HEK293T (cell line): ENCODE measurements around the gene DHX40.
"Not testable (repeated sequence)": the region's sequence is repeated elsewhere in the genome, so short reads cannot be mapped to it uniquely, and the experiment has no call there.

Experiments used
- CTCF ChIA-PET: fragments of 350-600 bp; formaldehyde crosslinking; extraction: SDS; loops from one replicate; lab custom pipeline; 2021; ENCODE audit warnings: antibody characterized with exemption, inconsistent platforms; lab: Yijun Ruan, JAX
- POLR2A ChIA-PET: fragments of 350-600 bp; formaldehyde crosslinking; extraction: SDS; loops from one replicate; lab custom pipeline; 2020; ENCODE audit warnings: antibody characterized with exemption, inconsistent platforms; lab: Yijun Ruan, JAX
- DNase-seq: peaks from one replicate; pipeline ENCODE4 v3.0.0; 2012; ENCODE audit warnings: mixed read lengths; ENCODE audit errors: extremely low spot score
- ARNT ChIP-seq: fragments of 450-650 bp; IDR thresholded peaks from 2 replicates; pipeline ENCODE4 v1.6.1; 2017; ENCODE audit warnings: mild to moderate bottlenecking
- BHLHE40 ChIP-seq: fragments of 450-650 bp; IDR thresholded peaks from 2 replicates; pipeline ENCODE4 v1.6.1; 2016; ENCODE audit warnings: mild to moderate bottlenecking, moderate library complexity, borderline replicate concordance
- CTBP1 ChIP-seq: fragments of 450-650 bp; IDR thresholded peaks from 2 replicates; pipeline ENCODE4 v1.6.1; 2016; ENCODE audit warnings: borderline replicate concordance
- ELF4 ChIP-seq: fragments of 450-650 bp; IDR thresholded peaks from 2 replicates; pipeline ENCODE4 v1.6.1; 2017; ENCODE audit warnings: antibody characterized with exemption
- FOXA1 ChIP-seq: fragments of 450-650 bp; IDR thresholded peaks from 2 replicates; pipeline ENCODE4 v1.6.1; 2016; ENCODE audit warnings: mild to moderate bottlenecking
- FOXK2 ChIP-seq: fragments of 450-650 bp; IDR thresholded peaks from 2 replicates; pipeline ENCODE4 v1.6.1; 2016; ENCODE audit warnings: mild to moderate bottlenecking
- FOXM1 ChIP-seq: fragments of 450-650 bp; IDR thresholded peaks from 2 replicates; pipeline ENCODE4 v1.6.1; 2017; ENCODE audit warnings: mild to moderate bottlenecking, borderline replicate concordance
- HDGF ChIP-seq: fragments of 450-650 bp; IDR thresholded peaks from 2 replicates; pipeline ENCODE4 v1.6.1; 2017; ENCODE audit warnings: antibody characterized with exemption, borderline replicate concordance
- L3MBTL2 ChIP-seq: fragments of 450-650 bp; conservative IDR thresholded peaks from 2 replicates; pipeline ENCODE4 v1.6.1; 2016; ENCODE audit warnings: mild to moderate bottlenecking
- LEF1 ChIP-seq: fragments of 450-650 bp; IDR thresholded peaks from 2 replicates; pipeline ENCODE4 v1.6.1; 2017; ENCODE audit warnings: mild to moderate bottlenecking, borderline replicate concordance
- NFRKB ChIP-seq: fragments of 450-650 bp; IDR thresholded peaks from 2 replicates; pipeline ENCODE4 v1.6.1; 2016; ENCODE audit warnings: mild to moderate bottlenecking, moderate library complexity
- SP1 ChIP-seq: fragments of 450-650 bp; IDR thresholded peaks from 2 replicates; pipeline ENCODE4 v1.6.1; 2017
- SUZ12 ChIP-seq: fragments of 450-650 bp; IDR thresholded peaks from 2 replicates; pipeline ENCODE4 v1.6.1; 2016; ENCODE audit warnings: mild to moderate bottlenecking
- TARDBP ChIP-seq: fragments of 450-650 bp; IDR thresholded peaks from 2 replicates; pipeline ENCODE4 v1.6.1; 2016
- ZNF384 ChIP-seq: fragments of 450-650 bp; IDR thresholded peaks from 2 replicates; pipeline ENCODE4 v1.6.1; 2016
- TF ChIP-seq, protein P1 (sequence below): fragments of 450-650 bp; IDR thresholded peaks from 2 replicates; pipeline ENCODE4 v1.6.1; 2016

The DHX40 gene, protein sequence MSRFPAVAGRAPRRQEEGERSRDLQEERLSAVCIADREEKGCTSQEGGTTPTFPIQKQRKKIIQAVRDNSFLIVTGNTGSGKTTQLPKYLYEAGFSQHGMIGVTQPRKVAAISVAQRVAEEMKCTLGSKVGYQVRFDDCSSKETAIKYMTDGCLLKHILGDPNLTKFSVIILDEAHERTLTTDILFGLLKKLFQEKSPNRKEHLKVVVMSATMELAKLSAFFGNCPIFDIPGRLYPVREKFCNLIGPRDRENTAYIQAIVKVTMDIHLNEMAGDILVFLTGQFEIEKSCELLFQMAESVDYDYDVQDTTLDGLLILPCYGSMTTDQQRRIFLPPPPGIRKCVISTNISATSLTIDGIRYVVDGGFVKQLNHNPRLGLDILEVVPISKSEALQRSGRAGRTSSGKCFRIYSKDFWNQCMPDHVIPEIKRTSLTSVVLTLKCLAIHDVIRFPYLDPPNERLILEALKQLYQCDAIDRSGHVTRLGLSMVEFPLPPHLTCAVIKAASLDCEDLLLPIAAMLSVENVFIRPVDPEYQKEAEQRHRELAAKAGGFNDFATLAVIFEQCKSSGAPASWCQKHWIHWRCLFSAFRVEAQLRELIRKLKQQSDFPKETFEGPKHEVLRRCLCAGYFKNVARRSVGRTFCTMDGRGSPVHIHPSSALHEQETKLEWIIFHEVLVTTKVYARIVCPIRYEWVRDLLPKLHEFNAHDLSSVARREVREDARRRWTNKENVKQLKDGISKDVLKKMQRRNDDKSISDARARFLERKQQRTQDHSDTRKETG

DNA sequence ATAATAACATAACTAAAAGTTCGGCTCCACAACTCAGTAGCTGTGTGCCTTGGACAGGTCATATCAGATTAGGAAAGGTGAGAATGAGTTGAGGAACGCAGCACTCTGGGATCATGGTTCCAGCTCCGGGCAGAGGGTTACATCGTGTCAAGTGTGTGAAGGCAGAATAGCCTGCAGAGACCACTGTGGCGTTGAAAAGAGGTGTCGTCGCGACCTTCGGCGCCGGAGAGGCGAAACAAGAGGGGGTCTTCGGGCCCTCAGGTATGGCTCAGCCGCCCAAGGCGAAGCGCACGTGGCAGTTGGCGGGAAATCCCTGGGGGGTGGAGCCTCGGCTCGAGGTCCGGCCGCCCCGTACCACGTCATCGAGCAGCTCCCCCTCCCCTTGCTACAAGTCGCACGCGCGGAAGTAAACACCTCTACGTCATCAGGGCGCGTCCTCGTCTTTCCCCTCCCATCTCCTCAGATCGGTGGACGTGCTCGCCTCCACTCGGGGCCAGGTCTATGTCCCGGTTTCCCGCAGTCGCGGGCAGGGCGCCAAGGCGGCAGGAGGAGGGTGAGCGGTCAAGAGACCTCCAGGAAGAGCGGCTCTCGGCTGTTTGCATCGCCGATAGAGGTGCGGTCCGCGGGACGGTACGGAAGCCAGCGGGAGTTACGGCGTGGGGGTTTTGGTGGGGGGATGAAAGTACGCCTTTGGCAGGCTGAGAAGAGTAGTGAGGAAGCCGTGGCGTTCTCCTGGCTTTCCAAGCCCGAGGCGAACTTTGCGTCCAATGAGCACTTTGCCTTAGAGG, at the start of gene DHX40:
Gene DHX40, plus strand, starts transcription at position 440 of the 788 bp plus-strand sequence. Its CDS starts 62 bp downstream, at position 502.
- ChIA-PET CTCF (no interaction called here), POLR2A (interaction anchor here (1.0 to 2.7 kb wide), 3 partner anchors 19 to 53 kb away, joined by 3 to 13 read pairs (median 4); partner anchors contain the start of gene CLTC)
- no peak for TF ChIP-seq FOXA1
- no peak for TF ChIP-seq ZNF384
- peak; percentile 51; the same call in 1 of the 2 replicates for TF ChIP-seq ELF4
- no peak; the same call in 1 of the 2 replicates for TF ChIP-seq ARNT
- TF ChIP-seq FOXM1 = peak; percentile 50; the same call in 1 of the 2 replicates
- TF ChIP-seq TARDBP = peak; percentile 22; the same call in 1 of the 2 replicates
- peak; percentile 100 for TF ChIP-seq L3MBTL2
- peak; percentile 99 for TF ChIP-seq FOXK2
- DNase-seq = peak; percentile 98

DNA sequence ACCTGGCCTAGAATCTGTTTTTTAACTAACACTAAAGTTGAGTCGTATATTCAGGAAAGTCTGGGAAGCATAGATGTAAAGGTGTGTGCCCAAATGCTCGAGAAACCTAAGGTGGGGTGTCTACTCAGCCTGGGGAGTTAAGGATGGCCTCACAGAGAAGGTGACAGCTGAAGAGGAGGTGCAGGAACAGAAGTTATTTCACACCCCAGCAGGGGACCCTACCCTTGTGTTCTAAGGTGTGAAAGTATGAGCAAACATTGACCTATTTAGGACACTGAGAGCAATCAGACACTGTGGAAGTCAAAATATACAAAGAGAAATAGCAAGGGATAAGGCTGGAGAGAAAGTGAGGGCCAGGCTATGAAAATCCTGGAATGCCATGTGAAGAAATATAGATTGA, 49.0 kb upstream of the DHX40 start:
- TF ChIP-seq LEF1 (no peak), SUZ12 (no peak), ELF4 (no peak), NFRKB (no peak), FOXK2 (no peak), ZNF384 (no peak)
- DNase-seq = no peak
- ChIA-PET POLR2A (no interaction called here), CTCF (no interaction called here)

DNA sequence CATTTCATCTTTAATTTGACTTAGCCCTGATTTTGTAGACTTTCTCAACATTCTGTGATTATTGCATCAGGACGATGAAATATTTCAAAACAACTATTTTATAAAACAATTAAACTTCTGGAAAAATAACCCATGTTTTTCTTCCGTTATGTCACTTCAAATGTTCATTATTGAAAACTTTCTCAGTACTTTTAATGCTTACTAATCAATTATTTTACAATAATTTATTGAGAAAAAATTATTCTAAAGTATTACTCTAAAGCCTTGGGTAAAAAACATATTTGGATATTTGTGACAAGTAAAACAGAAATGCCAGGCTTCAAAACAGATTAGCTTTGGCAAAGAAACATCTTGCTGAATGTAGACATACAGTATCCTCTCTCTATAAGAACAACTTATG, 46.3 kb upstream of the DHX40 start:
- TF ChIP-seq FOXA1 (no peak), HDGF (no peak), CTBP1 (no peak), SUZ12 (no peak), L3MBTL2 (no peak), FOXK2 (no peak), FOXM1 (no peak), ZNF384 (no peak), ARNT (no peak)
- POLR2A ChIA-PET = no interaction called here
- DNase-seq = no peak
- CTCF ChIA-PET = interaction anchor here (0.6 to 0.7 kb wide), 2 partner anchors 10 to 75 kb away, joined by 3 read pairs; no protein-coding TSS in a partner anchor

DNA sequence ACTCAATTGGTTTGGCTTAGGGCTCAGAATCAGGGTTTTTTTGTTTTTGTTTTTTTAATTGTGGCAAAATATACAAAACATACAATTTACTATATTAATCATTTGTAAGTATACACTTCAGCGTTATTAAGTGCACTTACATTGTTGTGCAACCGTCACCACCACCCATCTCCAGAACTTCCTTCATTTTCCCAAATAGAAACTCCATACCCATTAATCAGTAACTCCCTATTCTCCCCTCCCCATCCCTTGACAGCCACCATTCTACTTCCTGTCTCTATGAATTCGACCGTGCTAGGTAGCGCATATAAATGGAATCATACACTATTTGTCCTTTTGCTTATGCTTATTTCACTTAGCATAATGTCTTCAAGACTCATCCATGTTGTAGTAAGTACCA, 45.2 kb upstream of the DHX40 start:
- TF ChIP-seq SUZ12 (no peak), ELF4 (no peak), FOXA1 (no peak), BHLHE40 (no peak), FOXM1 (no peak), HDGF (no peak), NFRKB (no peak), ARNT (no peak), L3MBTL2 (no peak), CTBP1 (no peak), FOXK2 (no peak), LEF1 (no peak), ZNF384 (no peak), SP1 (no peak), TARDBP (no peak)
- TF ChIP-seq, protein P1, sequence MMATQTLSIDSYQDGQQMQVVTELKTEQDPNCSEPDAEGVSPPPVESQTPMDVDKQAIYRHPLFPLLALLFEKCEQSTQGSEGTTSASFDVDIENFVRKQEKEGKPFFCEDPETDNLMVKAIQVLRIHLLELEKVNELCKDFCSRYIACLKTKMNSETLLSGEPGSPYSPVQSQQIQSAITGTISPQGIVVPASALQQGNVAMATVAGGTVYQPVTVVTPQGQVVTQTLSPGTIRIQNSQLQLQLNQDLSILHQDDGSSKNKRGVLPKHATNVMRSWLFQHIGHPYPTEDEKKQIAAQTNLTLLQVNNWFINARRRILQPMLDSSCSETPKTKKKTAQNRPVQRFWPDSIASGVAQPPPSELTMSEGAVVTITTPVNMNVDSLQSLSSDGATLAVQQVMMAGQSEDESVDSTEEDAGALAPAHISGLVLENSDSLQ = no peak
- POLR2A ChIA-PET = no interaction called here
- DNase-seq = no peak
- CTCF ChIA-PET = interaction anchor here (1.5 kb wide), 1 partner anchor 209 kb away, joined by 5 read pairs; no protein-coding TSS in a partner anchor

DNA sequence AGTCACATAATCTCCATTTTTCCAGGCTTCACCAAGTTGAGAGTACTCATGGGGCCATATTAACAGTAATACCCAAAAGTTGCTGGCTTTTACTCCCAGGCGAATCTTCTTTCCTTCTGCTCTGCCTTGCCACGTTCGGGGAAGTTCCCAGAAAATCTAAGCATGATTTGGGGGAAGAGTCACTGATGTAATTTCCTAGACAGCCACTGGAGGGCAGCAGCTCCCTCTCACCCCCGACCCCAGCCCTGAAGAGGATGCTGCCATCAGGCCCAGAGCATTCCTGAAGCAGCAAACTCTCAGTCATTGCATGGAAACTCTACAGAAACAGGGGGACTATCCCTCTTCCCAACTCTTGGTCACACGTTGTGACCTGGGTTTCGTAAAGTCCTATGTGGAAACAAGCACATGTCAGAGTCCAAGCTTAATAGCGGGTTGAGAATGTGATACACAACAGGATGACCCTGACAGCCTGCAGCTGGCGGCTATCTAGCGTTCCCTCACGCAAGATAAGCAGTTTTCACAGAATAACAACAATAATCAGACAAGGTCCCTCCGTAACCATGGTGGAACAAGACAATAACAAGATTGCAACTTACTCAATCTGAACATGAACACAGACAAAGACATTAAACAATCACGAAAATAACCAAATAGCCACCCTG, 43.8 kb upstream of the DHX40 start:
- TF ChIP-seq CTBP1 (no peak), SP1 (no peak), HDGF (no peak), L3MBTL2 (no peak; the same call in 1 of the 2 replicates), ZNF384 (no peak)

DNA sequence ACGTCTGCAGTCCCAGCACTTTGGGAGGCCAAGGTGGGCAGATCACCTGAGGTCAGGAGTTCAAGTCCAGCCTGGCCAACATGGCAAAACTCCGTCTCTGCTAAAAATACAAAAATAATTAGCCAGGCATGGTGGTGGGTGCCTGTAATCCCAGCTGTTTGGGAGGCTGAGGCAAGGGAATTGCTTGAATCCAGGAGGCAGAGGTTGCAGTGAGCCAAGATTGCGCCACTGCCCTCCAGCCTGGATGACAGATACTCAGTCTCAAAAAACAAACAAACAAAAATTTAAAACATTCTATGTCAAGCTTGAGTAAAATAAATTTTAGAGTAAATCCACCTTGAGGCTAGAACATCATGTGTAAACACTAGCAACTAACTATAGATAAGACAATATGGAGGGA, 40.5 kb upstream of the DHX40 start:
- CTCF ChIA-PET = interaction anchor here (1.3 kb wide), 1 partner anchor 11 kb away, joined by 3 read pairs; no protein-coding TSS in a partner anchor
- DNase-seq, POLR2A ChIA-PET: not testable (repeated sequence)

More for the DNA sequence above, 43.8 kb upstream of the DHX40 start:
- peak; percentile 88 for DNase-seq
- POLR2A ChIA-PET = interaction anchor here (1.5 kb wide), 1 partner anchor 98 kb away, joined by 3 read pairs; the partner anchor contains the start of gene CLTC
- CTCF ChIA-PET = interaction anchor here (0.6 to 1.8 kb wide), 7 partner anchors 9 to 516 kb away, joined by 3 to 6 read pairs (median 4); no protein-coding TSS in a partner anchor
